ENCODE data around the gene POLE3.

The POLE3 gene

DNA sequence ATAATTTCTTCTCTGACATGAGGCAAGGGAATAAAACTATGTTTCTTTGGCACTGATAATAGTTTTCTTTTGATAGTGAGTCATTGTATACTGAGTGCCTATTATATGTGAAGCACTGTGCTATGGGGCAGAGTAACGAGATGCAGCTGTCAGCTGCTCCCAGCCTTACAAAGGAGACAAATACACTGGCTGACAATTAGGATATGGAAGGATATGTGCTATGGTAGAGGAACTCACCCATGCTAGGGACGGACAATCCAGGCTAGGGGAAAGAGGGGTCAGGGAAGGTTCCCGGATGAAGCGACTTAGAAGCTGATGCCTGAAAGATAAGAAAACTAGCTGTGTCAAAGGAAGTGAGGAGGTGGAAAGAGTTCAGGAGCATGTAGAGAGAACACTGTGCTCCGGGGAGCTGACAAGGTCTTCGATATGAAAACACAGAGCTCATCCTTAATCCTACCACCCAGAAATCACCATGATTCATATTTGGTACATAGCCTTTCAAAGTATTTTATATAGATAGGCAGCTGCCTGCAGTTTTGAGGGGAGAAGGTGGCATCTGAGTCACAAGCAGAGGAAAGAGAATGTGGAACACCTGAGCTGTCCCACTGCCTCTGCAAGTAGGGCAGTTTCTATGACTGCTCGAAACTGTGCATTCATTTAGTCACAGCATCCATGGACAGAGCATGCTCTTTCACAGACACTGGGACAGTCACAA is 49.0 kb downstream of the POLE3 start:
- ATAC-seq: peak; percentile 91
- TF ChIP-seq, protein P1, sequence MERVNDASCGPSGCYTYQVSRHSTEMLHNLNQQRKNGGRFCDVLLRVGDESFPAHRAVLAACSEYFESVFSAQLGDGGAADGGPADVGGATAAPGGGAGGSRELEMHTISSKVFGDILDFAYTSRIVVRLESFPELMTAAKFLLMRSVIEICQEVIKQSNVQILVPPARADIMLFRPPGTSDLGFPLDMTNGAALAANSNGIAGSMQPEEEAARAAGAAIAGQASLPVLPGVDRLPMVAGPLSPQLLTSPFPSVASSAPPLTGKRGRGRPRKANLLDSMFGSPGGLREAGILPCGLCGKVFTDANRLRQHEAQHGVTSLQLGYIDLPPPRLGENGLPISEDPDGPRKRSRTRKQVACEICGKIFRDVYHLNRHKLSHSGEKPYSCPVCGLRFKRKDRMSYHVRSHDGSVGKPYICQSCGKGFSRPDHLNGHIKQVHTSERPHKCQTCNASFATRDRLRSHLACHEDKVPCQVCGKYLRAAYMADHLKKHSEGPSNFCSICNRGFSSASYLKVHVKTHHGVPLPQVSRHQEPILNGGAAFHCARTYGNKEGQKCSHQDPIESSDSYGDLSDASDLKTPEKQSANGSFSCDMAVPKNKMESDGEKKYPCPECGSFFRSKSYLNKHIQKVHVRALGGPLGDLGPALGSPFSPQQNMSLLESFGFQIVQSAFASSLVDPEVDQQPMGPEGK (CRISPR knock-in tag; IDR thresholded peaks at IDR 0.05; ENCODE audit: borderline replicate concordance): no peak
- no peak for TF ChIP-seq SNAI2 (CRISPR knock-in tag; IDR thresholded peaks at IDR 0.05)
- no peak for TF ChIP-seq ZC3H10 (CRISPR knock-in tag; IDR thresholded peaks at IDR 0.05)
- no peak for TF ChIP-seq CSDC2 (CRISPR knock-in tag; IDR thresholded peaks at IDR 0.05)
- TF ChIP-seq GLIS3 (CRISPR knock-in tag; IDR thresholded peaks at IDR 0.05): no peak
- no peak for TF ChIP-seq TOX (CRISPR knock-in tag; IDR thresholded peaks at IDR 0.05; ENCODE audit: borderline replicate concordance)
- TF ChIP-seq ZFP30 (CRISPR knock-in tag; IDR thresholded peaks at IDR 0.05): no peak
- no peak for TF ChIP-seq ESRRG (CRISPR knock-in tag; IDR thresholded peaks at IDR 0.05)
- TF ChIP-seq, protein P2, sequence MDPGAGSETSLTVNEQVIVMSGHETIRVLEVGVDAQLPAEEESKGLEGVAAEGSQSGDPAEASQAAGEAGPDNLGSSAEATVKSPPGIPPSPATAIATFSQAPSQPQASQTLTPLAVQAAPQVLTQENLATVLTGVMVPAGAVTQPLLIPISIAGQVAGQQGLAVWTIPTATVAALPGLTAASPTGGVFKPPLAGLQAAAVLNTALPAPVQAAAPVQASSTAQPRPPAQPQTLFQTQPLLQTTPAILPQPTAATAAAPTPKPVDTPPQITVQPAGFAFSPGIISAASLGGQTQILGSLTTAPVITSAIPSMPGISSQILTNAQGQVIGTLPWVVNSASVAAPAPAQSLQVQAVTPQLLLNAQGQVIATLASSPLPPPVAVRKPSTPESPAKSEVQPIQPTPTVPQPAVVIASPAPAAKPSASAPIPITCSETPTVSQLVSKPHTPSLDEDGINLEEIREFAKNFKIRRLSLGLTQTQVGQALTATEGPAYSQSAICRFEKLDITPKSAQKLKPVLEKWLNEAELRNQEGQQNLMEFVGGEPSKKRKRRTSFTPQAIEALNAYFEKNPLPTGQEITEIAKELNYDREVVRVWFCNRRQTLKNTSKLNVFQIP (CRISPR knock-in tag; IDR thresholded peaks at IDR 0.05; ENCODE audit: borderline replicate concordance, low read depth): no peak
- TF ChIP-seq ZFP3 (CRISPR knock-in tag; IDR thresholded peaks at IDR 0.05): no peak
- no peak for TF ChIP-seq ZNF8 (CRISPR knock-in tag; IDR thresholded peaks at IDR 0.05)
- TF ChIP-seq, protein P3, sequence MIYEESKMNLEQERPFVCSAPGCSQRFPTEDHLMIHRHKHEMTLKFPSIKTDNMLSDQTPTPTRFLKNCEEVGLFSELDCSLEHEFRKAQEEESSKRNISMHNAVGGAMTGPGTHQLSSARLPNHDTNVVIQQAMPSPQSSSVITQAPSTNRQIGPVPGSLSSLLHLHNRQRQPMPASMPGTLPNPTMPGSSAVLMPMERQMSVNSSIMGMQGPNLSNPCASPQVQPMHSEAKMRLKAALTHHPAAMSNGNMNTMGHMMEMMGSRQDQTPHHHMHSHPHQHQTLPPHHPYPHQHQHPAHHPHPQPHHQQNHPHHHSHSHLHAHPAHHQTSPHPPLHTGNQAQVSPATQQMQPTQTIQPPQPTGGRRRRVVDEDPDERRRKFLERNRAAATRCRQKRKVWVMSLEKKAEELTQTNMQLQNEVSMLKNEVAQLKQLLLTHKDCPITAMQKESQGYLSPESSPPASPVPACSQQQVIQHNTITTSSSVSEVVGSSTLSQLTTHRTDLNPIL (CRISPR knock-in tag; IDR thresholded peaks at IDR 0.05; ENCODE audit: low read depth): no peak
- no peak for TF ChIP-seq ZNF70 (CRISPR knock-in tag; IDR thresholded peaks at IDR 0.05)
- TF ChIP-seq ZNF565 (CRISPR knock-in tag; conservative IDR thresholded peaks at IDR 0.05; ENCODE audit: low read depth): no peak
- no peak for TF ChIP-seq TCF4 (CRISPR knock-in tag; IDR thresholded peaks at IDR 0.05; ENCODE audit: borderline replicate concordance)
- TF ChIP-seq, protein P4, sequence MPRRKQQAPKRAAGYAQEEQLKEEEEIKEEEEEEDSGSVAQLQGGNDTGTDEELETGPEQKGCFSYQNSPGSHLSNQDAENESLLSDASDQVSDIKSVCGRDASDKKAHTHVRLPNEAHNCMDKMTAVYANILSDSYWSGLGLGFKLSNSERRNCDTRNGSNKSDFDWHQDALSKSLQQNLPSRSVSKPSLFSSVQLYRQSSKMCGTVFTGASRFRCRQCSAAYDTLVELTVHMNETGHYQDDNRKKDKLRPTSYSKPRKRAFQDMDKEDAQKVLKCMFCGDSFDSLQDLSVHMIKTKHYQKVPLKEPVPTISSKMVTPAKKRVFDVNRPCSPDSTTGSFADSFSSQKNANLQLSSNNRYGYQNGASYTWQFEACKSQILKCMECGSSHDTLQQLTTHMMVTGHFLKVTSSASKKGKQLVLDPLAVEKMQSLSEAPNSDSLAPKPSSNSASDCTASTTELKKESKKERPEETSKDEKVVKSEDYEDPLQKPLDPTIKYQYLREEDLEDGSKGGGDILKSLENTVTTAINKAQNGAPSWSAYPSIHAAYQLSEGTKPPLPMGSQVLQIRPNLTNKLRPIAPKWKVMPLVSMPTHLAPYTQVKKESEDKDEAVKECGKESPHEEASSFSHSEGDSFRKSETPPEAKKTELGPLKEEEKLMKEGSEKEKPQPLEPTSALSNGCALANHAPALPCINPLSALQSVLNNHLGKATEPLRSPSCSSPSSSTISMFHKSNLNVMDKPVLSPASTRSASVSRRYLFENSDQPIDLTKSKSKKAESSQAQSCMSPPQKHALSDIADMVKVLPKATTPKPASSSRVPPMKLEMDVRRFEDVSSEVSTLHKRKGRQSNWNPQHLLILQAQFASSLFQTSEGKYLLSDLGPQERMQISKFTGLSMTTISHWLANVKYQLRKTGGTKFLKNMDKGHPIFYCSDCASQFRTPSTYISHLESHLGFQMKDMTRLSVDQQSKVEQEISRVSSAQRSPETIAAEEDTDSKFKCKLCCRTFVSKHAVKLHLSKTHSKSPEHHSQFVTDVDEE (CRISPR knock-in tag; IDR thresholded peaks at IDR 0.05): no peak
- no peak for TF ChIP-seq OSR1 (CRISPR knock-in tag; IDR thresholded peaks at IDR 0.05)

DNA sequence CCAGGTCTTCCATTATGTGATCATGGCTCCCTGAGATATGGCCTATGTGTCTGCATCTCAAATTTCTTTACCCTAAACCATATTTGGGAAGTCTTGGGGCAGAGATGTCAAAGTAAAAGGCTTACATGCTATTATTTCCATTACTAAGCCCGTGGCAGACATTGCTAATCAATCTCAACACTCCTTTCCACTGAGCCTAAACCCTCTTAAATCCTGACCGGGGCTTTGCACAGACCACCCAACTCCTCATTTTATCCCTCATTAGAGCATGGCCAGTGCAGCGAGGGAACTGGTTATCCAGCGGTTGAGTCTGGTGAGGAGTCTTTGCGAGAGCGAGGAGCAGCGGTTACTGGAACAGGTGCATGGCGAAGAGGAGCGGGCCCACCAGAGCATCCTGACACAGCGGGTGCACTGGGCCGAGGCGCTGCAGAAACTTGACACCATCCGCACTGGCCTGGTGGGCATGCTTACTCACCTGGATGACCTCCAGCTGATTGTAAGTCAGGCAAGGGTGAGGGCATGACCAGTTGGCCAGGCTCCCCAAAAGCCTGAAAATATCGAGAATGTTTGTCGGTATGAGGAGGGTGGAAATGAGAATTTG is 50.1 kb downstream of the POLE3 start:
- no peak for ATAC-seq
- TF ChIP-seq TOX (CRISPR knock-in tag; IDR thresholded peaks at IDR 0.05; ENCODE audit: borderline replicate concordance): no peak
- no peak for TF ChIP-seq ZNF70 (CRISPR knock-in tag; IDR thresholded peaks at IDR 0.05)
- no peak for TF ChIP-seq CSDC2 (CRISPR knock-in tag; IDR thresholded peaks at IDR 0.05)
- TF ChIP-seq BACH2 (CRISPR knock-in tag; IDR thresholded peaks at IDR 0.05; ENCODE audit: borderline replicate concordance): no peak
- TF ChIP-seq, protein P5, sequence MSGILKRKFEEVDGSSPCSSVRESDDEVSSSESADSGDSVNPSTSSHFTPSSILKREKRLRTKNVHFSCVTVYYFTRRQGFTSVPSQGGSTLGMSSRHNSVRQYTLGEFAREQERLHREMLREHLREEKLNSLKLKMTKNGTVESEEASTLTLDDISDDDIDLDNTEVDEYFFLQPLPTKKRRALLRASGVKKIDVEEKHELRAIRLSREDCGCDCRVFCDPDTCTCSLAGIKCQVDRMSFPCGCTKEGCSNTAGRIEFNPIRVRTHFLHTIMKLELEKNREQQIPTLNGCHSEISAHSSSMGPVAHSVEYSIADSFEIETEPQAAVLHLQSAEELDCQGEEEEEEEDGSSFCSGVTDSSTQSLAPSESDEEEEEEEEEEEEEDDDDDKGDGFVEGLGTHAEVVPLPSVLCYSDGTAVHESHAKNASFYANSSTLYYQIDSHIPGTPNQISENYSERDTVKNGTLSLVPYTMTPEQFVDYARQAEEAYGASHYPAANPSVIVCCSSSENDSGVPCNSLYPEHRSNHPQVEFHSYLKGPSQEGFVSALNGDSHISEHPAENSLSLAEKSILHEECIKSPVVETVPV (CRISPR knock-in tag; IDR thresholded peaks at IDR 0.05): no peak
- TF ChIP-seq ZFP30 (CRISPR knock-in tag; IDR thresholded peaks at IDR 0.05): no peak
- TF ChIP-seq ZFP3 (CRISPR knock-in tag; IDR thresholded peaks at IDR 0.05): no peak
- no peak for TF ChIP-seq RARB (CRISPR knock-in tag; IDR thresholded peaks at IDR 0.05)
- TF ChIP-seq, protein P2 (CRISPR knock-in tag; IDR thresholded peaks at IDR 0.05; ENCODE audit: borderline replicate concordance, low read depth): no peak
- TF ChIP-seq ARNTL (CRISPR knock-in tag; IDR thresholded peaks at IDR 0.05; ENCODE audit: borderline replicate concordance, low read depth): no peak
- TF ChIP-seq PPARA (CRISPR knock-in tag; IDR thresholded peaks at IDR 0.05; ENCODE audit: borderline replicate concordance): no peak
- TF ChIP-seq, protein P3 (CRISPR knock-in tag; IDR thresholded peaks at IDR 0.05; ENCODE audit: low read depth): no peak
- TF ChIP-seq, protein P4 (CRISPR knock-in tag; IDR thresholded peaks at IDR 0.05): no peak

All from SK-N-SH treated with all-trans-retinoic acid at 6 μM for 48 hours (cell line).